ENCODE results near the gene LRRIQ3.

DNA sequence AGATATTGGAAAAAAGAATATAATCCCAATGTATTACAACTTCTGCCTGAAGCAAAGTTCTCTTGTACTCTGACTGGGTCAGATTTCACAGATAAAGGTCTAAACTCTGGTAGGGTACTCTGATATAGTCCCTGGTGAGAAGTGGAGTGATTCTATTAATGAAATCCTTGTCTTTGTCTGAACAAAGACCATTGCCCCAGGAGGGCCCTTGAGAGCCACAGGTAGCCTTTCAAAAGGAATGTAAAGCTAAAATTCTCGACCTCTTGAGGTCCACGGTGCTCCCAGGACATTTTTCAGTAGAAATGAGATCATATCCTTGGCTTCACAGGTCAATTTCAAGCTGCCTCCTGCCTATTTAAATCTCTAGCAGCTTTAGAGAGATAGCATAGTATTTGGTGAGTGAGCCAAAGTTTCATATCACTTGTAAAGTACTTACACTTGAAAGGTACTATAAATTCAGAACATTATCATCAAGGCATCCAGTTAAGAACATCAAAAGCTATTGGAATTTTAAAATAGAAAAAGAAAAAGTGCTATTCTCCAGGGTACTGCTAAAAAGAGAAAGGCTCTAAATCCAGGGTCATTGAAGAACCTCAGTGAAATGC is 47.3 kb upstream of the LRRIQ3 start:
- TF ChIP-seq POLR2A (IDR thresholded peaks at IDR 0.05; ENCODE audit: low read depth) (no peak), POLR2AphosphoS5 (IDR thresholded peaks at IDR 0.05) (no peak)
- TF ChIP-seq, protein P1, sequence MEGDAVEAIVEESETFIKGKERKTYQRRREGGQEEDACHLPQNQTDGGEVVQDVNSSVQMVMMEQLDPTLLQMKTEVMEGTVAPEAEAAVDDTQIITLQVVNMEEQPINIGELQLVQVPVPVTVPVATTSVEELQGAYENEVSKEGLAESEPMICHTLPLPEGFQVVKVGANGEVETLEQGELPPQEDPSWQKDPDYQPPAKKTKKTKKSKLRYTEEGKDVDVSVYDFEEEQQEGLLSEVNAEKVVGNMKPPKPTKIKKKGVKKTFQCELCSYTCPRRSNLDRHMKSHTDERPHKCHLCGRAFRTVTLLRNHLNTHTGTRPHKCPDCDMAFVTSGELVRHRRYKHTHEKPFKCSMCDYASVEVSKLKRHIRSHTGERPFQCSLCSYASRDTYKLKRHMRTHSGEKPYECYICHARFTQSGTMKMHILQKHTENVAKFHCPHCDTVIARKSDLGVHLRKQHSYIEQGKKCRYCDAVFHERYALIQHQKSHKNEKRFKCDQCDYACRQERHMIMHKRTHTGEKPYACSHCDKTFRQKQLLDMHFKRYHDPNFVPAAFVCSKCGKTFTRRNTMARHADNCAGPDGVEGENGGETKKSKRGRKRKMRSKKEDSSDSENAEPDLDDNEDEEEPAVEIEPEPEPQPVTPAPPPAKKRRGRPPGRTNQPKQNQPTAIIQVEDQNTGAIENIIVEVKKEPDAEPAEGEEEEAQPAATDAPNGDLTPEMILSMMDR (IDR thresholded peaks at IDR 0.05): no peak
